ENCODE measurements around the gene DZIP1.

The DZIP1 gene

GRCh38 chr13:95553581-95554385 is 90.7 kb downstream of the DZIP1 start:
- no peak overlapping the region for H3K27ac ChIP-seq
- H3K4me3 ChIP-seq: no peak overlapping the region

- no peak within 1 kb of the TSS for H3K27ac ChIP-seq
- H3K4me3 ChIP-seq: peak within 1 kb of the TSS in 1 of 7 experiments; percentile 9
These were observed 91.7 kb downstream of the DZIP1 start, which contains the start of gene CLDN10 for GRCh38 chr13:95552539-95553441. CLDN10 (plus strand) TSS chr13:95552720; CDS start chr13:95552754, 34 bp downstream.

DNA sequence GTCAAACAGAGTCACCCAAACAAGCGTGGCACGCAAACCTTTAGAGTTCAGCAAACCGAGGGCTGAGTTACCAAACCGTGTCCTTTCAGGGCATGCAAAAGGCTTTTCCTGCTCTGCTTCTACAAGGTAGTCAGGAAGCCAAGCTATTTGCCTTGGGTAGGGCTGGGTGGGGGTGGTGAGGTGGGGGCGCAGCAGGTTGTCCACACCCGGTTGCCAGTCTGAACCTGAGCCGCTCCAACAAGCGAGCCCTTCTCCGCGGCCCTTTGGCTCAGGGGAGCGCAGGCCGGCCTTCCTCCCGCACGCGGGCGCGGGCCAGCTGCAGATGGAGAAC is 92.3 kb downstream of the DZIP1 start:
- H3K27ac ChIP-seq: no peak overlapping the region
- peak overlapping the region in 1 of 7 experiments; percentile 9 for H3K4me3 ChIP-seq

- no peak overlapping the region for H3K27ac ChIP-seq
- H3K4me3 ChIP-seq: no peak overlapping the region
These were observed 96.9 kb downstream of the DZIP1 start for GRCh38 chr13:95547531-95548167.

DNA sequence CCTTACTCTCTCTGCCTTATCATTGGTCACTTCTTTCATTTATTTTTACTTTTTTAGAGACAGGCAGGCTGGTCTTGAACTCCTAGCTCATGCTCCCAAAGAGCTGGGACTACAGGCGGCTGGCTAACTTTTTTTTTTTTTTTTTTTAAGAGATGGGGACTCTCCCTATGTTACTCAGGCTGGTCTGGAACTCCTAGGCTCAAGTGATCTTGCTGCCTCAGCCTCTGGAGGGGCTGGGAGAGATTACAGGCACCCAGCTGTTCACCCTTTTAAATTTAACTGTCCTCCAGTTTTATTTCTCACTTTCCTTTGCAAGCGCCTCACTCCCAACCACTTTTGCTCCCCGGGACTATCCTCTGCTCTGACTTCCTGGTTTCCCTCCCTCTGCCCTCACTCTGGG is 97.6 kb downstream of the DZIP1 start:
- Histone ChIP-seq H3K27ac (no peak overlapping the region), H3K4me3 (no peak overlapping the region)

DNA sequence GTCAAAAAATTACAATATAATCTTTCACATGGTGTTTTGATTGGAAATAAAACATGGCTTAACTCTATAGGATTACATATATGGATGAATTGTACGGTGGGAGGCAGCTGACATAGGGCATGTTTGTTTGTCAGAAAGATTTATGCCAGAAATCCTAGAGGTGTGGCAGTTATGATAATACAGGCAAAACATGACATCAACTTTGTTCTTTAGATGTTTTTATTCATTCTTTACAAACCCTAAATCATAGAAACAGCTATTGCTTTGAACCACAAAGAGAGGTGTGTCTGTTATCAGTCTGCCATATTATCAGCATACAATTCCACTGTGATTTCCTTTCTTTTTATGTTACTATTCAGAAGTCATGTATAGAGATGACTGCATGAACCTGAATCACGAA is 100.2 kb downstream of the DZIP1 start:
- Histone ChIP-seq H3K27ac (no peak overlapping the region), H3K4me3 (no peak overlapping the region)

- H3K27ac ChIP-seq: no peak overlapping the region
These were observed 102.5 kb downstream of the DZIP1 start for GRCh38 chr13:95541911-95542474.

DNA sequence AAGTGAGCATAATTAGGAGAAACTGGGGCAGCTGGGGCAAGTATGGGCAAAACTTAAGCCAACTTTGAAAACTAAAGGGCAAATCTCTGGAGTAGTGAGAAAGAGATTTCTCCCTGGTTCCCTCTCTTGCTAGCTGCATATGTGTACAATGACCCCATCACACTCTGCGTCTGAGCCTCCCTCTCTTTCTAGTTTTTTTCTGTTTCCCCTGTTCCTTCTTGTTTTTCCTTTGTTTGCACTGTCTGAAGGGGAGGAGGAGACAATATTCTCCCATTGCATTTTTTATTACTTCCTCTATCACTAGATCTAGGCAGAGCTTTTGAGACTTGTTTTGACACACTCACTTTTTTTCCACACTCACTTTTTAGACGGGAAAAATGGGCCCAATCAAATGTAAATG is 103.2 kb downstream of the DZIP1 start:
- no peak overlapping the region for H3K27ac ChIP-seq

More at GRCh38 chr13:95541911-95542474, 102.5 kb downstream of the DZIP1 start:
- no peak overlapping the region for H3K4me3 ChIP-seq

GRCh38 chr13:95540888-95541287 is 103.6 kb downstream of the DZIP1 start:
- no peak overlapping the region for H3K4me3 ChIP-seq
- H3K27ac ChIP-seq: no peak overlapping the region

More for the DNA sequence above, 103.2 kb downstream of the DZIP1 start:
- H3K4me3 ChIP-seq: no peak overlapping the region

- Histone ChIP-seq H3K27ac (no peak overlapping the region), H3K4me3 (no peak overlapping the region)
These were observed 107.8 kb downstream of the DZIP1 start for GRCh38 chr13:95536632-95537241.

- no peak overlapping the region for H3K4me3 ChIP-seq
- no peak overlapping the region for H3K27ac ChIP-seq
These were observed 109.3 kb downstream of the DZIP1 start for GRCh38 chr13:95535243-95535642.

DNA sequence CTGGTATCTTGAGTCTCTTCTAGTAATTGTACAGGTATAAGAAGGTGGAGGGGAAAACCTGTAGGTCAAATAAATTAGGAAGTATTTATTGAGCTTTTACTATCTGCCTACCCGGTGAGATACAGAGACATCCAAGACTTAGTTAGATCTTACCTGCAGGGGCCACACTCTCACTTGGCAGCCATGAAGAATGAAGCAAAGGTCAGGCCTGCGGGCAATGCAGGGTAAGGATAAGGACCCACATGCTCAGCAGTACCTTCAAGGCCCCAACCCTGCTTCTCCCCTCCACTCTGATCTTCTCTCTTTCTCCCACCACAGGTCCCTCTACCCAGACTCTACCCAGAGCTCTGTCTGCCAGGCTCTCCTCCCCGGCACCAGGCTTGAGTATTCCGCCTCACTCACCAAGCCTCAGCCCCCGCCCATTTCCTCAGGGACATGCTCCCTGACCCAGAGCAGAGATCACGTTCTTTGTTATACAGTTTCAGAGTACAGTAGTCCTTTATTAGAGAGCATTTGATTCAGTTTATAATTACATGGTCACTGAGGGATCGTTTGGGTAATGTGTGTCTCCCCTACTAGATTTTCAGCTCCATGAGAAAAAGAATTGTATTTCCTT is 110.9 kb downstream of the DZIP1 start:
- Histone ChIP-seq H3K27ac (no peak overlapping the region), H3K4me3 (no peak overlapping the region)

- H3K27ac ChIP-seq: no peak overlapping the region
- H3K4me3 ChIP-seq: no peak overlapping the region
These were observed 114.3 kb downstream of the DZIP1 start for GRCh38 chr13:95530178-95530577.

Measured in skin epidermis (tissue), 12 donors.